Vagina (tissue), 2 donors: ENCODE results near the gene B4GALT2.

Source experiments
- POLR2A ChIP-seq, 2 donors: fragments of 450-650 bp; IDR thresholded peaks; one replicate each; pipeline ENCODE4 v1.6.1; 2017; ENCODE audit warnings: antibody characterized with exemption in 2 of 2, mild to moderate bottlenecking in 2 of 2, moderate library complexity in 2 of 2
- POLR2AphosphoS5 ChIP-seq, 2 donors: sonication (generic); formaldehyde crosslinking; IDR thresholded peaks; one replicate each; pipeline ENCODE4 v1.9.0; 2017; ENCODE audit warnings: antibody characterized with exemption in 2 of 2, mild to moderate bottlenecking in 2 of 2, low read depth in 1 of 2; ENCODE audit not compliant: insufficient read depth in 1 of 2
- TF ChIP-seq, protein P1 (sequence below), 3 experiments: fragments of 450-650 bp in 2 of 3; fragments of 200-600 bp in 1 of 3; sonication (generic) in 1 of 3; IDR thresholded peaks; one replicate each; pipeline ENCODE4 v1.5.1; 2017 to 2019; ENCODE audit warnings: antibody characterized with exemption in 3 of 3, mild to moderate bottlenecking in 2 of 3, moderate library complexity in 2 of 3

DNA sequence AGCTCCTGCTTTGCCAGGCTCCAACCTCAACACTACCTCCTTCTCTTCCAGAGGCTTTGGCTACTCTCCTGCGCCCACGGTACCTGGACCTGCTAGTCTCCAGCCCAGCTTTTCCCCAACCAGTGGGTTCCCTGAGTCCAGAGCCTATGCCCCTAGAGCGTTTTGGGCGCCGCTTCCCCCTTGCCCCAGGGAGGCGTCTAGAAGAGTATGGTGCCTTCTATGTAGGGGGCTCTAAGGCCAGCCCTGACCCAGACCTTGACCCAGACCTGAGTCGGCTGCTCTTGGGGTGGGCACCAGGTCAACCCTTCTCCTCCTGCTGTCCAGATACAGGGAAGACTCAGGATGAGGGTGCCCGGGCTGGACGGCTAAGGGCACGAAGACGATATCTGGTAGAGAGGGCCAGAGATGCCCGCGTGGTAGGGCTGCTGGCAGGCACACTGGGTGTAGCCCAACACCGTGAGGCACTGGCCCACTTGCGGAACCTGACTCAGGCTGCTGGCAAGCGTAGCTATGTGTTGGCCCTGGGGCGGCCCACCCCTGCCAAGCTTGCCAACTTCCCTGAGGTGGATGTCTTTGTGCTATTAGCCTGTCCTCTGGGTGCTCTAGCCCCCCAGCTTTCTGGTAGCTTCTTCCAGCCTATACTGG is 7.6 kb upstream of the B4GALT2 start:
- TF ChIP-seq, protein P1, sequence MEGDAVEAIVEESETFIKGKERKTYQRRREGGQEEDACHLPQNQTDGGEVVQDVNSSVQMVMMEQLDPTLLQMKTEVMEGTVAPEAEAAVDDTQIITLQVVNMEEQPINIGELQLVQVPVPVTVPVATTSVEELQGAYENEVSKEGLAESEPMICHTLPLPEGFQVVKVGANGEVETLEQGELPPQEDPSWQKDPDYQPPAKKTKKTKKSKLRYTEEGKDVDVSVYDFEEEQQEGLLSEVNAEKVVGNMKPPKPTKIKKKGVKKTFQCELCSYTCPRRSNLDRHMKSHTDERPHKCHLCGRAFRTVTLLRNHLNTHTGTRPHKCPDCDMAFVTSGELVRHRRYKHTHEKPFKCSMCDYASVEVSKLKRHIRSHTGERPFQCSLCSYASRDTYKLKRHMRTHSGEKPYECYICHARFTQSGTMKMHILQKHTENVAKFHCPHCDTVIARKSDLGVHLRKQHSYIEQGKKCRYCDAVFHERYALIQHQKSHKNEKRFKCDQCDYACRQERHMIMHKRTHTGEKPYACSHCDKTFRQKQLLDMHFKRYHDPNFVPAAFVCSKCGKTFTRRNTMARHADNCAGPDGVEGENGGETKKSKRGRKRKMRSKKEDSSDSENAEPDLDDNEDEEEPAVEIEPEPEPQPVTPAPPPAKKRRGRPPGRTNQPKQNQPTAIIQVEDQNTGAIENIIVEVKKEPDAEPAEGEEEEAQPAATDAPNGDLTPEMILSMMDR (IDR thresholded peaks at IDR 0.05) = no peak
- TF ChIP-seq POLR2A (IDR thresholded peaks at IDR 0.05) (no peak), POLR2AphosphoS5 (IDR thresholded peaks at IDR 0.05; ENCODE audit: insufficient read depth in 1 of 2, low read depth in 1 of 2) (no peak)
